K562 (cell line): ENCODE measurements around the gene LZTS2. TPM values are rescaled to one million over a fixed set of nuclear protein-coding genes. Genes with fewer than 3 reads are reported as not detected.

ENCODE experiments used
- ATAC-seq: fragments of 200-7000 bp; cut with Tn5 transposase; 3 replicates; pipeline ENCODE4 v1.9.1; 2020; ENCODE audit warnings: moderate library complexity
- BruUV-seq: library from RNA; stranded (reverse); fragments of 400-500 nt; replicated peaks from 2 replicates; lab custom pipeline; 2021; lab: Mats Ljungman, UMichigan
- CTCF ChIA-PET: fragments of 300-600 bp; formaldehyde crosslinking; extraction: SDS; loops from one replicate; lab custom pipeline; 2021; ENCODE audit warnings: low intra/inter-chr PET ratio; lab: Yijun Ruan, JAX
- POLR2A ChIA-PET: fragments of 300-600, 350-650 bp; sonication (Branson Sonifier 250); formaldehyde crosslinking; extraction: SDS; loops from one replicate; lab custom pipeline; 2021; ENCODE audit warnings: antibody characterized with exemption, inconsistent platforms; lab: Yijun Ruan, JAX
- DNase-seq, 4 experiments: peaks; one replicate each; pipeline versions ENCODE4 v3.0.0 to v3.0.0-alpha.2; 2011 to 2018; ENCODE audit warnings: low spot score in 3 of 4, mixed read lengths in 3 of 4; ENCODE audit errors: extremely low read depth in 1 of 4
- FAIRE-seq: peaks from 2 replicates; lab custom pipeline; 2011; peaks lifted over from hg19 to GRCh38; lab: Jason Lieb, UNC
- H2AFZ ChIP-seq: 2 replicates; pipeline ENCODE4 v1.6.0; 2011; ENCODE audit warnings: low read depth, low read length, control low read depth, inconsistent platforms
- H3K27ac ChIP-seq: fragments of 200-600 bp; 3 replicates; pipeline ENCODE4 v1.8.0; 2011; ENCODE audit warnings: low read depth, mild to moderate bottlenecking, control low read depth, inconsistent platforms, low read length, moderate library complexity, mixed read lengths; ENCODE audit errors: extremely low read depth
- H3K27me3 ChIP-seq, 2 experiments: fragments of 300-600 bp in 1 of 2; 2 replicates in 1 of 2; 3 replicates in 1 of 2; pipeline versions ENCODE4 v1.6.0 to v1.8.0; 2011; ENCODE audit warnings: inconsistent platforms in 2 of 2, low read length in 2 of 2, mild to moderate bottlenecking in 1 of 2, mixed read lengths in 1 of 2, moderate library complexity in 1 of 2; ENCODE audit not compliant: control insufficient read depth in 2 of 2, insufficient read depth in 2 of 2
- H3K36me3 ChIP-seq: fragments of 300-600 bp; 3 replicates; pipeline ENCODE4 v1.8.0; 2011; ENCODE audit warnings: mild to moderate bottlenecking, low read length, inconsistent platforms; ENCODE audit not compliant: control insufficient read depth, insufficient read depth
- H3K4me1 ChIP-seq, 2 experiments: fragments of 200-600 bp in 1 of 2; replicated peaks in 1 of 2; 2 replicates in 1 of 2; 3 replicates in 1 of 2; pipeline versions ENCODE4 v1.5.1 to v1.8.0; 2011; ENCODE audit warnings: inconsistent platforms in 2 of 2, low read length in 2 of 2, mild to moderate bottlenecking in 1 of 2, mixed read lengths in 1 of 2, moderate library complexity in 1 of 2; ENCODE audit not compliant: control insufficient read depth in 2 of 2, insufficient read depth in 2 of 2
- H3K4me2 ChIP-seq: 2 replicates; pipeline ENCODE4 v1.6.1; 2011; ENCODE audit warnings: low read length, control low read depth, inconsistent platforms, mixed read lengths; ENCODE audit not compliant: insufficient read depth
- H3K4me3 ChIP-seq: fragments of 200-600 bp; sonication (generic), shearing (Covaris generic); 2 replicates; pipeline ENCODE4 v1.5.1; 2016; ENCODE audit warnings: control low read depth, inconsistent platforms
- H3K79me2 ChIP-seq: fragments of 200-600 bp; 3 replicates; pipeline ENCODE4 v1.8.0; 2011; ENCODE audit warnings: low read length, inconsistent platforms; ENCODE audit not compliant: control insufficient read depth, insufficient read depth
- H3K9ac ChIP-seq, 2 experiments: 2 replicates each; pipeline versions ENCODE4 v1.6.0 to v1.6.1; 2011; ENCODE audit warnings: low read depth in 2 of 2, low read length in 2 of 2, control low read depth in 1 of 2, inconsistent platforms in 1 of 2, mild to moderate bottlenecking in 1 of 2, mixed read lengths in 1 of 2; ENCODE audit not compliant: insufficient read depth in 1 of 2
- H3K9me1 ChIP-seq: one replicate; pipeline ENCODE4 v1.6.0; 2011; ENCODE audit warnings: inconsistent platforms, mild to moderate bottlenecking, low read length, moderate library complexity; ENCODE audit not compliant: control insufficient read depth, insufficient read depth
- H3K9me3 ChIP-seq: replicated peaks from 2 replicates; pipeline ENCODE4 v1.5.1; 2011; ENCODE audit warnings: low read depth, low read length, inconsistent platforms; ENCODE audit not compliant: control insufficient read depth, insufficient read depth
- H4K20me1 ChIP-seq: replicated peaks from 2 replicates; pipeline ENCODE4 v1.6.1; 2011; ENCODE audit warnings: low read length, inconsistent platforms, mixed read lengths; ENCODE audit not compliant: control insufficient read depth, insufficient read depth
- CTCF ChIP-seq, 3 experiments: IDR thresholded peaks in 2 of 3; conservative IDR thresholded peaks in 1 of 3; 2 replicates each; pipeline ENCODE4 v1.5.1; 2011 to 2012; ENCODE audit warnings: low read length in 3 of 3, mild to moderate bottlenecking in 3 of 3, control low read depth in 2 of 3, improper control_type of control experiment in 1 of 3, inconsistent platforms in 1 of 3, low read depth in 1 of 3, mixed read lengths in 1 of 3, moderate library complexity in 1 of 3; ENCODE audit not compliant: insufficient read depth in 2 of 3
- GTF2B ChIP-seq: IDR thresholded peaks from 2 replicates; pipeline ENCODE4 v1.6.1; 2011; ENCODE audit not compliant: insufficient read length; ENCODE audit errors: extremely low read depth
- HNRNPL ChIP-seq: fragments of 200-400 bp; formaldehyde crosslinking; IDR thresholded peaks from 2 replicates; pipeline ENCODE4 v1.6.1; 2017; ENCODE audit warnings: low read depth, mild to moderate bottlenecking, low read length
- L3MBTL2 ChIP-seq: fragments of 450-650 bp; IDR thresholded peaks from 2 replicates; pipeline ENCODE4 v1.6.1; 2016; ENCODE audit warnings: mild to moderate bottlenecking, moderate library complexity
- NFE2L1 ChIP-seq: fragments of 450-650 bp; IDR thresholded peaks from 2 replicates; pipeline ENCODE4 v1.6.1; 2016; ENCODE audit warnings: missing genetic modification characterization, low read depth, mild to moderate bottlenecking, missing compliant biosample characterization, moderate library complexity, borderline replicate concordance
- RBM34 ChIP-seq: fragments of 200-400 bp; formaldehyde crosslinking; IDR thresholded peaks from 2 replicates; pipeline ENCODE4 v1.6.1; 2018; ENCODE audit warnings: low read length, borderline replicate concordance; ENCODE audit not compliant: insufficient read depth
- SAFB2 ChIP-seq: fragments of 200-400 bp; formaldehyde crosslinking; IDR thresholded peaks from 2 replicates; pipeline ENCODE4 v1.6.1; 2018; ENCODE audit warnings: borderline replicate concordance, low read length, low read depth, moderate library complexity; ENCODE audit not compliant: severe bottlenecking
- SMC3 ChIP-seq: conservative IDR thresholded peaks from 2 replicates; pipeline ENCODE4 v1.6.1; 2011; ENCODE audit warnings: low read depth, low read length, improper control_type of control experiment; ENCODE audit not compliant: insufficient read depth
- SNRNP70 ChIP-seq: fragments of 200-400 bp; formaldehyde crosslinking; optimal IDR thresholded peaks from 2 replicates; pipeline ENCODE3; 2017; ENCODE audit warnings: low read depth, low read length
- TFAM ChIP-seq: fragments of 250-450 bp; sonication (Bioruptor Pico); conservative IDR thresholded peaks from 2 replicates; pipeline ENCODE4 v1.5.0; 2021; ENCODE audit warnings: mild to moderate bottlenecking, moderate library complexity
- TSC22D4 ChIP-seq: fragments of 450-650 bp; IDR thresholded peaks from 2 replicates; pipeline ENCODE4 v1.6.1; 2016; ENCODE audit warnings: missing genetic modification characterization, missing biosample characterization, control low read depth
- ZKSCAN8 ChIP-seq: fragments of 200-800 bp; sonication (Bioruptor generic); IDR thresholded peaks from 2 replicates; pipeline ENCODE4 v1.6.1; 2016; ENCODE audit warnings: missing genetic modification characterization, missing compliant biosample characterization
- ZNF436 ChIP-seq: fragments of 250-450, 450-650 bp; sonication (Bioruptor Pico); formaldehyde crosslinking; IDR thresholded peaks from 2 replicates; pipeline ENCODE4 v1.7.0; 2020; ENCODE audit warnings: mild to moderate bottlenecking
- ZNF778 ChIP-seq: fragments of 450-650 bp; formaldehyde crosslinking; IDR thresholded peaks from 2 replicates; pipeline ENCODE4 v1.4.0; 2020; ENCODE audit warnings: mild to moderate bottlenecking, moderate library complexity
- ZNF780A ChIP-seq: fragments of 250-450 bp; sonication (Bioruptor Pico); IDR thresholded peaks from 2 replicates; pipeline ENCODE4 v1.5.0; 2021; ENCODE audit warnings: mild to moderate bottlenecking
- WGBS: fragments of 100-300 bp; shearing (Covaris generic); methylation state at CpG from one replicate; pipeline ENCODE4 v1.1.6; 2016; ENCODE audit warnings: low coverage, mixed read lengths; ENCODE audit not compliant: insufficient coverage; ENCODE audit errors: missing lambda C conversion rate; 5-methylcytosine and 5-hydroxymethylcytosine counted together
- in situ Hi-C: fragments of 300-500 bp; cut with MboI; formaldehyde crosslinking; loops from 4 replicates; pipeline ENCODE4 v1.15.0; 2018; ENCODE audit warnings: inconsistent platforms, mixed read lengths
- intact Hi-C: fragments of 100-400 bp; cut with micrococcal nuclease; formaldehyde crosslinking; loops from 2 replicates; pipeline ENCODE4 v1.14.2; 2022
- polyA plus RNA-seq, 8 experiments: library from polyadenylated mRNA; depleted of rRNA in 4 of 8; stranded (reverse) in 5 of 8; unstranded in 3 of 8; fragments of >200 nt; fragmentation: Nextera tagmentation in 2 of 8; fragmentation: Illumina TruSeq in 1 of 8; extraction: Ambion mirVana in 2 of 8; extraction: Trizol in 1 of 8; gene quantifications; 2 replicates each; pipeline versions ENCODE4 v1.2.1 to v1.2.3, GENCODE V29; 2011 to 2014; ENCODE audit warnings: inconsistent platforms in 1 of 8, missing spikeins in 1 of 8
- total RNA-seq, 7 experiments: library from RNA; depleted of rRNA in 6 of 7; stranded (reverse); fragments of >200 nt in 6 of 7; fragmentation: Illumina TruSeq in 2 of 7; extraction: Trizol in 2 of 7; gene quantifications; 2 replicates each; pipeline versions ENCODE4 v1.2.1 to v1.2.3, GENCODE V29; 2011 to 2021; ENCODE audit warnings: low replicate concordance in 1 of 7

LZTS2 gene
- total and polyA plus RNA-seq, 9 of the 15 experiments (the other 6 are each of a cell fraction or from before 2014, with no cell fraction given), result 0.23 to 42.5 (median 14.7) TPM

- TF ChIP-seq SNRNP70, result no peak
Observed at GRCh38 chr10:101047961-101048892, 48.6 kb downstream of the LZTS2 start (continued).

- FAIRE-seq (no peak), DNase-seq (peak; percentile 75 to 82 (median 78)), ATAC-seq (peak; percentile 97)
- peak overlapping the region; percentile 70 for H3K4me2 ChIP-seq
- H2AFZ ChIP-seq, result peak overlapping the region; percentile 79
- peaks cover under 1% of the 10 kb centered on the region; the same call in 2 of the 3 replicates for H3K79me2 ChIP-seq
- ChIA-PET CTCF (interaction anchor here (0.7 to 1.9 kb wide), 5 partner anchors 9 to 93 kb away, joined by 3 to 20 read pairs (median 4); no protein-coding TSS in a partner anchor), POLR2A (interaction anchor here (0.8 to 1.1 kb wide), 3 partner anchors 9 to 14 kb away, joined by 3 read pairs; no protein-coding TSS in a partner anchor)
- no peak overlapping the region for H3K4me3 ChIP-seq
- H3K27me3 ChIP-seq, result no peaks in the 10 kb centered on the region
- no peaks in the 10 kb centered on the region for H3K9me3 ChIP-seq
- peaks cover 8 to 25% of the 10 kb centered on the region in 2 experiments; a peak in 4 of 5 replicates for H3K4me1 ChIP-seq
- no TSS peak for BruUV-seq
- intact Hi-C loops, result no loop called here
- in situ Hi-C loops, result no loop called here
- WGBS, result 56% methylated on average over 7 of the region's 42 CpGs
- H3K9me1 ChIP-seq, result no peaks in the 10 kb centered on the region
- peak overlapping the region; percentile 46 to 87 for H3K9ac ChIP-seq
- H3K27ac ChIP-seq, result no peak overlapping the region
- H3K36me3 ChIP-seq, result peaks cover 7% of the 10 kb centered on the region; the same call in 2 of the 3 replicates
- H4K20me1 ChIP-seq, result no peaks in the 10 kb centered on the region
- TF ChIP-seq TSC22D4 (tag), result no peak
- no peak for TF ChIP-seq ZNF780A (CRISPR knock-in tag)
- TF ChIP-seq RBM34, result no peak
- TF ChIP-seq TFAM (CRISPR knock-in tag), result no peak
- no peak for TF ChIP-seq ZKSCAN8 (CRISPR knock-in tag)
- TF ChIP-seq SAFB2, result no peak
- TF ChIP-seq L3MBTL2, result peak; percentile 56; the same call in 1 of the 2 replicates
- TF ChIP-seq CTCF (IDR thresholded peaks at IDR 0.05 in 2 of 3, conservative IDR thresholded peaks at IDR 0.05 in 1 of 3; ENCODE audit: insufficient read depth in 2 of 3, low read depth in 1 of 3, low read length in 3 of 3), result peak; percentile 71 to 89 (median 80); a peak in 5 of 6 replicates
- TF ChIP-seq HNRNPL, result no peak
- no peak for TF ChIP-seq NFE2L1
- no peak for TF ChIP-seq ZNF436
- TF ChIP-seq SMC3, result peak; percentile 73; the same call in 1 of the 2 replicates
- no peak for TF ChIP-seq GTF2B
- no peak for TF ChIP-seq ZNF778
Observed at GRCh38 chr10:101050208-101051069, 50.8 kb downstream of the LZTS2 start.
